Endothelial cell of umbilical vein (primary cell): ENCODE measurements around the gene POLR2J. TPM values are rescaled to one million over a fixed set of nuclear protein-coding genes. Genes with fewer than 3 reads are reported as not detected.

Experiments used
- BruUV-seq: library from RNA; stranded (reverse); fragments of 400-500 nt; replicated peaks from 2 replicates; lab custom pipeline; 2021; lab: Mats Ljungman, UMichigan
- CTCF ChIA-PET: fragments of 300-600, 350-600 bp; sonication (Branson Sonifier 250); formaldehyde crosslinking; loops from one replicate; lab custom pipeline; 2021; ENCODE audit warnings: antibody characterized with exemption, inconsistent platforms; lab: Charles Lee
- POLR2A ChIA-PET: fragments of 300-600, 350-600 bp; sonication (Branson Sonifier 250); formaldehyde crosslinking; loops from one replicate; lab custom pipeline; 2021; ENCODE audit warnings: antibody characterized with exemption, inconsistent platforms; lab: Charles Lee
- DNase-seq: peaks from one replicate; pipeline ENCODE4 v3.0.0-alpha.2; 2011; ENCODE audit warnings: low read depth, low spot score
- FAIRE-seq: peaks from 2 replicates; lab custom pipeline; 2011; peaks lifted over from hg19 to GRCh38; lab: Jason Lieb, UNC
- H2AFZ ChIP-seq: 2 replicates; pipeline ENCODE4 v1.6.0; 2012; ENCODE audit warnings: low read depth, low read length, control low read depth, inconsistent platforms
- H3K27ac ChIP-seq: 2 replicates; pipeline ENCODE4 v1.5.1; 2011; ENCODE audit warnings: low read depth, mild to moderate bottlenecking, control low read depth, low read length, moderate library complexity; ENCODE audit not compliant: insufficient read depth
- H3K27me3 ChIP-seq, 2 experiments: 2 replicates each; pipeline versions ENCODE4 v1.6.0 to v1.6.1; 2011; ENCODE audit warnings: low read length in 2 of 2, mixed read lengths in 1 of 2; ENCODE audit not compliant: control insufficient read depth in 2 of 2, insufficient read depth in 2 of 2
- H3K36me3 ChIP-seq, 2 experiments: 2 replicates in 1 of 2; 3 replicates in 1 of 2; pipeline ENCODE4 v1.5.1; 2011; ENCODE audit warnings: low read length in 2 of 2, mild to moderate bottlenecking in 1 of 2, moderate library complexity in 1 of 2; ENCODE audit not compliant: control insufficient read depth in 2 of 2, insufficient read depth in 2 of 2; ENCODE audit errors: extremely low read depth in 1 of 2
- H3K4me1 ChIP-seq: 3 replicates; pipeline ENCODE4 v1.5.1; 2011; ENCODE audit warnings: mild to moderate bottlenecking, low read length; ENCODE audit not compliant: control insufficient read depth, insufficient read depth; ENCODE audit errors: extremely low read depth
- H3K4me2 ChIP-seq: 2 replicates; pipeline ENCODE4 v1.6.1; 2011; ENCODE audit warnings: low read length, control low read depth, mixed read lengths; ENCODE audit not compliant: insufficient read depth
- H3K4me3 ChIP-seq, 3 experiments: fragments of 200-600 bp in 1 of 3; sonication (generic), shearing (Covaris generic) in 1 of 3; replicated peaks in 1 of 3; 2 replicates each; pipeline ENCODE4 v1.5.1; 2011 to 2016; ENCODE audit warnings: control low read depth in 3 of 3, low read length in 3 of 3, mild to moderate bottlenecking in 2 of 3, inconsistent platforms in 1 of 3, low read depth in 1 of 3, moderate library complexity in 1 of 3; ENCODE audit not compliant: insufficient read depth in 1 of 3
- H3K79me2 ChIP-seq: 2 replicates; pipeline ENCODE4 v1.6.0; 2012; ENCODE audit warnings: low read length, inconsistent platforms; ENCODE audit not compliant: control insufficient read depth, insufficient read depth
- H3K9ac ChIP-seq: replicated peaks from 2 replicates; pipeline ENCODE3; 2011; ENCODE audit warnings: low read length, control low read depth; ENCODE audit not compliant: insufficient read depth; ENCODE audit errors: extremely low read depth
- H3K9me1 ChIP-seq: replicated peaks from 3 replicates; pipeline ENCODE4 v1.6.0; 2011; ENCODE audit warnings: mild to moderate bottlenecking, low read length; ENCODE audit not compliant: control insufficient read depth, insufficient read depth; ENCODE audit errors: extremely low read depth
- H3K9me3 ChIP-seq: replicated peaks from 2 replicates; pipeline ENCODE4 v1.5.1; 2012; ENCODE audit warnings: low read length, inconsistent platforms; ENCODE audit not compliant: control insufficient read depth, insufficient read depth
- H4K20me1 ChIP-seq: replicated peaks from 2 replicates; pipeline ENCODE3; 2011; ENCODE audit warnings: mild to moderate bottlenecking, low read length; ENCODE audit not compliant: control insufficient read depth, insufficient read depth; ENCODE audit errors: extremely low read depth
- EZH2 ChIP-seq: IDR thresholded peaks from 2 replicates; pipeline ENCODE4 v1.6.1; 2012; ENCODE audit warnings: borderline replicate concordance, low read depth, mild to moderate bottlenecking, moderate library complexity, low read length, inconsistent platforms; ENCODE audit not compliant: severe bottlenecking
- FOS ChIP-seq: IDR thresholded peaks from 2 replicates; pipeline ENCODE4 v1.6.1; 2011; ENCODE audit warnings: mild to moderate bottlenecking, low read length, moderate library complexity, borderline replicate concordance; ENCODE audit not compliant: insufficient read depth
- GATA2 ChIP-seq: IDR thresholded peaks from 2 replicates; pipeline ENCODE4 v1.7.0; 2011; ENCODE audit warnings: low read depth, mild to moderate bottlenecking, moderate library complexity, mixed read lengths, low read length; ENCODE audit not compliant: insufficient read length, insufficient read depth
- JUN ChIP-seq: IDR thresholded peaks from 2 replicates; pipeline ENCODE4 v1.6.1; 2011; ENCODE audit warnings: borderline replicate concordance, low read depth; ENCODE audit not compliant: insufficient read length, insufficient read depth
- MYC ChIP-seq: IDR thresholded peaks from one replicate; pipeline ENCODE4 v1.6.1; 2011; ENCODE audit warnings: mild to moderate bottlenecking, low read depth, low read length
- POLR2A ChIP-seq: IDR thresholded peaks from 2 replicates; pipeline ENCODE4 v1.6.1; 2012; ENCODE audit warnings: low read depth, mild to moderate bottlenecking, control low read depth, low read length
- dilution Hi-C: fragments of 300-500 bp; cut with MboI; formaldehyde crosslinking; loops from one replicate; pipeline ENCODE4 v1.15.0; 2019; ENCODE audit warnings: low sequenced_read_pairs; ENCODE audit not compliant: extremely low pct_ligation_motif_present
- intact Hi-C: fragments of 100-400 bp; cut with micrococcal nuclease; formaldehyde crosslinking; loops from one replicate; pipeline ENCODE4 v1.10.0; 2022
- polyA plus RNA-seq, 4 experiments: library from polyadenylated mRNA; depleted of rRNA in 3 of 4; stranded (reverse) in 3 of 4; unstranded in 1 of 4; fragments of >200 nt; gene quantifications; 2 replicates each; pipeline versions ENCODE4 v1.2.1 to v1.2.3, GENCODE V29; 2011 to 2012; ENCODE audit warnings: missing spikeins in 1 of 4
- total RNA-seq: library from RNA; stranded (reverse); gene quantifications from 2 replicates; pipeline ENCODE4 v1.2.3, GENCODE V29; 2021
- TF ChIP-seq, protein P1 (sequence below), 2 donors: IDR thresholded peaks; 1 replicate in 1 of 2; 2 replicates in 1 of 2; pipeline ENCODE4 v1.5.1; 2011; ENCODE audit warnings: low read length in 2 of 2, mild to moderate bottlenecking in 2 of 2, moderate library complexity in 2 of 2, control low read depth in 1 of 2, inconsistent platforms in 1 of 2, low read depth in 1 of 2; ENCODE audit not compliant: insufficient read depth in 1 of 2; ENCODE audit errors: extremely low read depth in 1 of 2
- TF ChIP-seq, protein P2 (sequence below): IDR thresholded peaks from 2 replicates; pipeline ENCODE4 v1.6.1; 2011; ENCODE audit not compliant: insufficient read depth, insufficient read length

POLR2J gene
- total and polyA plus RNA-seq, 2 donors (not counting 3 experiments of a cell fraction or from before 2014, with no cell fraction given), result 48.7 to 93.6 TPM

GRCh38 chr7:102452451-102452850 lies 26.3 kb downstream of the POLR2J start:
- dilution Hi-C loops, result no loop called here
- Histone ChIP-seq H3K27me3 (no peaks in the 10 kb centered on the region), H3K27ac (no peak overlapping the region), H3K79me2 (no peaks in the 10 kb centered on the region), H4K20me1 (no peaks in the 10 kb centered on the region), H3K9me1 (no peaks in the 10 kb centered on the region), H3K36me3 (peaks cover 0 to 11% of the 10 kb centered on the region in 2 experiments), H3K4me3 (no peak overlapping the region), H3K9me3 (no peaks in the 10 kb centered on the region), H3K4me2 (no peak overlapping the region), H2AFZ (no peak overlapping the region), H3K4me1 (no peaks in the 10 kb centered on the region), H3K9ac (no peak overlapping the region)
- intact Hi-C loops, result no loop called here
- CTCF ChIA-PET, result interaction anchor here (1.1 to 1.4 kb wide), 3 partner anchors 12 to 40 kb away, joined by 3 to 4 read pairs (median 4); no protein-coding TSS in a partner anchor
- POLR2A ChIA-PET, result no interaction called here
- BruUV-seq, result no TSS peak
- TF ChIP-seq POLR2A, result no peak
- no peak for TF ChIP-seq EZH2
- no peak for TF ChIP-seq JUN
- TF ChIP-seq GATA2, result no peak
- no peak for TF ChIP-seq MYC
- TF ChIP-seq, protein P1, sequence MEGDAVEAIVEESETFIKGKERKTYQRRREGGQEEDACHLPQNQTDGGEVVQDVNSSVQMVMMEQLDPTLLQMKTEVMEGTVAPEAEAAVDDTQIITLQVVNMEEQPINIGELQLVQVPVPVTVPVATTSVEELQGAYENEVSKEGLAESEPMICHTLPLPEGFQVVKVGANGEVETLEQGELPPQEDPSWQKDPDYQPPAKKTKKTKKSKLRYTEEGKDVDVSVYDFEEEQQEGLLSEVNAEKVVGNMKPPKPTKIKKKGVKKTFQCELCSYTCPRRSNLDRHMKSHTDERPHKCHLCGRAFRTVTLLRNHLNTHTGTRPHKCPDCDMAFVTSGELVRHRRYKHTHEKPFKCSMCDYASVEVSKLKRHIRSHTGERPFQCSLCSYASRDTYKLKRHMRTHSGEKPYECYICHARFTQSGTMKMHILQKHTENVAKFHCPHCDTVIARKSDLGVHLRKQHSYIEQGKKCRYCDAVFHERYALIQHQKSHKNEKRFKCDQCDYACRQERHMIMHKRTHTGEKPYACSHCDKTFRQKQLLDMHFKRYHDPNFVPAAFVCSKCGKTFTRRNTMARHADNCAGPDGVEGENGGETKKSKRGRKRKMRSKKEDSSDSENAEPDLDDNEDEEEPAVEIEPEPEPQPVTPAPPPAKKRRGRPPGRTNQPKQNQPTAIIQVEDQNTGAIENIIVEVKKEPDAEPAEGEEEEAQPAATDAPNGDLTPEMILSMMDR (IDR thresholded peaks at IDR 0.05; ENCODE audit: extremely low read depth in 1 of 2, insufficient read depth in 1 of 2, low read depth in 1 of 2, low read length in 2 of 2), result no peak
- TF ChIP-seq, protein P2, sequence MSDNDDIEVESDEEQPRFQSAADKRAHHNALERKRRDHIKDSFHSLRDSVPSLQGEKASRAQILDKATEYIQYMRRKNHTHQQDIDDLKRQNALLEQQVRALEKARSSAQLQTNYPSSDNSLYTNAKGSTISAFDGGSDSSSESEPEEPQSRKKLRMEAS, result no peak
- TF ChIP-seq FOS, result no peak
- no peak for DNase-seq
- FAIRE-seq, result no peak
